Stimulated activated CD4-positive, alpha-beta T cell treated with anti-CD3 and anti-CD28 coated beads, Interleukin-1b, Interleukin-23, amount 100 ng/mL, for 48 hours (primary cell): Measurements from ENCODE around the gene CEPT1.
A peak's percentile ranks its signal among the peaks of the same experiment; 100 is the strongest.
"Not testable (repeated sequence)": the region's sequence is repeated elsewhere in the genome, so short reads cannot be mapped to it uniquely, and the experiment has no call there.

Experiments
- DNase-seq: peaks from one replicate; pipeline ENCODE4 v3.0.0-alpha.2; 2020

The CEPT1 gene

DNA sequence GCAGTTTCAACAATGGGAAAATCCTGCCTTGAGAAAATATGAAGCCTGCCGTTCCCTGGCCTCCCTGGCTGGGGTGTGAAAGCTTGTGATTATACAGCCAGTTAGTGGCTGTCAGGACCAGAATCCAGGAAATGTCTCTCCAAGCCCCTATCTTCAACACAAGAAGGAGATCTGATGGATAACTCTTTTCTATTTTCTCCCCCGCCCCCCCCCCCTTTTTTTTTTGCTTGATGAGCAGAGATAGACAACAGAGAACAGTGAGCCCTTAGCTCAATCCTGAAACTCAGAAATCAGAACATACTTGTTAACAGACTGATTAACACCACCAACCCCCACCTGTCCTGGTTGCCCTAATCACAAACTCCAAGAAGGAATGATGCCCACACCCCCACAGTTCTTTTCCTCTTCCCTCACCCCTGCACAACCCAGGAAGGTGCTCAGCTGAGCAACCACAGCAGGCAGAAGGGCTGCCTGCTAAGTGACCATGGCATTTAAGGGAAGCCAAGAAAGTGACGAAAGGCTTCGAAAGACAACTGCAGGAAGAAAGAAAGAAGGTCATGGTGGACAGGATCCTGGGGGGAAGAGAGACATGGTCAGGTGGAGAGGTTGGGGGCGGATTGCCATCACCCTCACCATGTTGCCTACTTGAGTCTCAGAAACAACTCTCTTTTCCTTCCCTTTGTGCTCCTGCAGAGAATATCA is 72.8 kb downstream of the CEPT1 start:
- DNase-seq = no peak

DNA sequence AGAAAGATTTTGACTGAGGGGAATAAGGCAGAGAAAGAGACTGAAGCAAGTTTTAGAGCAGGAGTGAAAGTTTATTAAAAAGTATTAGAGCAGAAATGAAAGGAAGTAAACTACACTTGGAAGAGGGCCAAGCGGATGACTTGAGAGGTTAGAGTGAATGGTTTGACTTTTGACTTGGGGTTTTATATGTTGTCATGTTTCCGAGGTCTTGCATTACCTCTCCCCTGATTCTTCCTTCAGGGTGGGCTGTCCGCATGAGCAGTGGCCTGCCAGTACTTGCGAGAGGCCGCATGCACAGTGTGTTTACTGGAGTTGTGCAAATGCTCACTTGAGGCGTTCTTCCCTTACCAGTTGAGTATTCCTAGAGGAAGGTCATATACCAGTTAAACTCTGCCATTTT is 73.4 kb downstream of the CEPT1 start:
- no peak for DNase-seq

DNA sequence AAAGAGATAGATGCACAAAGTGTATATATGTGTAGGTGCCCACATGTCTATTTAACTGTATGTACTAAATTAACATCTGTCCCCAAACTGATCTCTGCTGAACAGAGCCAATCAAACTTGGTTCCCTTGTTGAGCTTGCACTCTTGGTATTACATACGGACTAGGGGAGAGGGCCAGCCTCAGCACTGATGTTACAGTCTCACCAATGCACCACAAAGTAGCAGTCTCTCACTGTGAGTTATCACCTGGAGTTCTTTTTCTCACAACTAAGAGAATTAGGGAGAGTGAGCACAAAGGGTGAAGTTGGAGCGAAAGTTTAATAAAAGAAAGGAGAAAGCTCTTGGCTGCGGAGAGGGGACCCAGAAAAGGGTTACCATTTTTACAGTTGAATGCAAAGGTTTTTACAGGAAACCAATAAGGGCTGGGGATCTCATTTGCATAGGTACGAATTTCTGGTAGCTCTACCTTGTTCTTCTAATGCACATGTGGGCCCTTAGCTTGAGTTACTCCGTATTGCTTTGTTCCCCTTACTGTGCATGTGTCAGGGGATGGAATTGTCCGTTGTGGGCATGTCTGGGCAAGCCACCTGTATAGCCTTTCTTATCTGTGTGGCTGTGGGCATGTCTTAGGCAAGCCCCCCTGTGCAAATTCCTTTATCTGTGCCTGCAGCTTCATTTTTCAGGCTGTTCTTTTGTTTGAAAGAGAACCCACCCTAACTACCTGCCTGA is 74.2 kb downstream of the CEPT1 start:
- DNase-seq = no peak

DNA sequence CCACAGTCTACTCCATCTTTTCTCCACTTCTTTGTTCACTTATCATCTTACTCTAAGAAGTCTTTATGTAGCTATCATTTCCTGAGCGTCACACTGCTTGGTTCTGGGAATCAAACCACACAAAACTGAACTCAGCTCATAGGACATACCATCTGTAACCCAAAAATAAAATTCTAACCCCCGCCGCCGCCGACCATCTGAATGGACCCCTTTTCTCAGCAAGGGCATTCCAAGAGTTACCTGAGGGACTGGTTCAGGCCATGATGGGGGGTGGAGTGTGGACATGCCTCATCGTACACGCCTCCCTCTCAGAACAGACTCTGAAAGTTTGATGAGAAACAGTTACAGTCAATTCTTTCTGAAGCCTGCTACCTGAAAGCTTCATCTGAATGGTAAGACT is 74.9 kb downstream of the CEPT1 start:
- peak; percentile 70 for DNase-seq

DNA sequence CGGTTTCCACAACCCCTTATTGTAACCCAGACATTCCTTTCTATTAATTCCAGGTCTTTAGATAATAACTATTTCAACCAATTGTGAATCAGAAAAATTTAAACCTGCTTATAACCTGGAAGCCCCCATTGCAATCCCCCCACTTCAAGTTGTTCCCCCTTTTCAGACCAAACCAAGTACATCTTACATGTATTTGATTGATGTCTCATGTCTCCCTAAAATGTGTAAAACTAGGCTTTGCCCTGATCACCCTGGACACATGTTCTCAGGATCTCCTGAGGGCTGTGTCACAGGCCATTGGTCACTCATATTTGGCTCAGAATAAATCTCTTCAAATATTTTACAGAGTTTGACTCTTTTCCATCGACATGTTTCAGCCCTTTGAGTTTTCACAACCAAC is 75.3 kb downstream of the CEPT1 start:
- DNase-seq = not testable (repeated sequence)

DNA sequence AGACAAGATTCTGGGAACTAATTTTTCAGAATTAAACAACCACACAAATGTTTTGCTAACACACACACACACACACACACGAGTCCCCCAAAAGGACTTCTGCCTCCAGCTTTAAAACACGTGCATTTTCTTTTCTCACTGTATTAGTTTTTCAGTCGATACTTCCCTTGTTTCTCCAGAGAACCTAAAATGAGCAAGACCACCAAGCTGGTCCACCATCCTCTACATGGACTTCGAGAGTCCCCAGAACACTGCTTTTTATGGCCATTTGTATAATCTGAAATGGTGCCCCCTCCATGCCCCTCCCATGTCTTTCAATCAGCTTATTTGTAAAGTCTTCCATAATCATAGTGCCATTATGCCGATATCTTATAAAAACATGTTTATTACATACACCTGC is 76.7 kb downstream of the CEPT1 start:
- DNase-seq = no peak

DNA sequence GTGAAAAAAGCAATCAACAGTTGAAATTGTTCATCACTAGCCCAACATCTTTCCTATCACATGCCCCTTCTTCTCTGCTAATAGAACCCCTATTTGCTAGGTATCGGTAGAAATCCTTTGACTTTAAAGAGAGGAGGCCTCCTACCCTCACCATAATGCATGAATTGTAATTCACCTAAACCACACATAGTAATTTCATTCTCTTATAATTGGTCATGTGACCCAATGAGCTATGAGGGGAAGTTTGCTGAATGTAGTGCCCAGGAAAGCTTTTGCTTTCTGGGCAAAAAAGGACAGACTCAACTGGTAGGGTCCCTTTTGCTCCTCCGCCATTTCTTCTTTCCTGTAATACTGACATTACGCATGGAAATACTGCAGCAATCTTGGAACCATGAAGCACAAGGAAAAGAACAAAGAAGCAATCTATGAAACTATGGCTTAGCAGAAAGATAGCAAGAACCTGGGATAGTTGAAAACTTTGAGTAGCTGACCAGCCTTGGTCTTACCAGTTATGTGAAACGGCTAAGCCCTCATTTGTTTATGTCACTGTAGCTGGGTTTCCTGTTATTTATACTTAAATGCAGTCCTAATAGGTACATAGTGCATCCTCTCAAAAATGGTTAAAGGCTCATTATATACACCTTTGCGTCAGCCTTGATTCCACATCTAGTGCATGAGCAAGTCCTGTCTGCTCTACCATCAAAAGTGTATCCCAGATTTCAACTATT is 77.3 kb downstream of the CEPT1 start:
- DNase-seq = no peak

DNA sequence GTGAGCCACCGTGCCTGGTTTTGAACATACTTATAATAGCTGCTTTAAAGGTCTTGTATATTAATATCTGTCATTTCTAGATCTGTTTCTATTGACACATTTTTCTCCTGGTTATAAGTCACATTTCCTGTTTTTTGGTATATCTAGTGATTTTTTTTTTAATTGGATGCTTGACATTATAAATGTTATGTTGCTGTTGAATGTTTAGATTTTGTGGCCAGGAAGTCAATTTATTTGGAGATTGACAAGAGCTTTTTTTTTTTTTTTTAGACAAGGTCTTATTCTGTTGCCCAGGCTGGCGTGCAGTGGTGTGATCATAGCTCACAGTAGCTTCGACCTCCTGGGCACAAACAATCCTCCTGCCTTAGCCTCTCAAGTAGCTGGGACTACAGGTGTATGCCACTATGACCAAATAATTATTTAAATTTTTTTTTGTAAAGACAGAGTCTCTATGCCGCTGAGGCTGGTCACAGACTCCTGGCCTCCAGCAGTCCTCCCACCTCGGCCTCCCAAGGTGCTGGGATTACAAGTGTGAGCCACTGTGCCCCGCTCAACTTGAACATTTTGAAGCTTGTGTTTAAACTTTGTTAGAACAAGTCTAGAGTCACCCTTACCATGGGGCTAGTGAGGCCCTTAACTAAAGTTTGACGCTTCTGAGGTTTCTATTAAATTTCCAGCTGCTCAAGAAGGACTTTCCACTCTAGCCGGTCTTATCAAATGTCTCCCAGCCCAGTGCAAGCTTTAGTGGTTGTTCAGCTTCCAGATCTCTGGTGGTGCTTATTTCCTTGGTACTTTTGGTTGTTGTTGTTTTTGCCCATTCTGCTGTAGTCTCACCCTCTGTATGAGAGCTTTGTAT is 78.9 kb downstream of the CEPT1 start:
- no peak for DNase-seq

DNA sequence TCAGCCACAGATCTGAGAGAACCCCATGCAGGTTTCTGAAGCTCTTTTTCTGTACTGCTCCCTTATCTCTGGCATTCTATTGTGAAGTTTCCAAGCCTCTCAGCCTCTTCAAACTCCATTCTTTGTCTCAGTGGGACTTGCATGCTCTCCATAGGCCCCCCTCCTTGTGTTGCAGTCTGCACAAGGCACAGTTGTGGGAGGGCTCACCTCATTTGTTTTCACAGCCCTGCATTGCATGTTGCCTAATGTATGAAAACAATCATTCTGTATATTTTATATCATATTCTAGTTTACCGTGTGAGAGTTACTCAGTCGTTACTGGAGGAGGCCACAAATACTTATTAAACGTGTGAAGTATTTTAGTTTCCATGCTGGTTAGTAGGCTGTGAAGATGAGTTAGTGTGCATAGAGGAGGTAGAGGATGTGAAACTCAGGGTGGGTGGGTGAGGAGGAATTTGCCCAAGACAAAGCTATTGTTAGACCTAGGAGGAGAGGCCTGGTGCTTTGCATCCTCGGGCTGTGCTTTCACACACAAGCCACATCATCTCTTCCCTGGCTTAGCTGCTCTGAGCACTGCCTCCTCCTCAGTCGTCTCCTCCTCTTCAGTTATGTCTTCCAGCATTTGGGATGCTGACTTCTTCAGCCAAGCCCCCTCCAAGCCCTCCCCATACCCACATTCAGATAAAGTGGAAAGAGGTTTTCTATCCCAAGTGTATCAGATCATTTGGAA is 79.7 kb downstream of the CEPT1 start:
- peak; percentile 72 for DNase-seq

DNA sequence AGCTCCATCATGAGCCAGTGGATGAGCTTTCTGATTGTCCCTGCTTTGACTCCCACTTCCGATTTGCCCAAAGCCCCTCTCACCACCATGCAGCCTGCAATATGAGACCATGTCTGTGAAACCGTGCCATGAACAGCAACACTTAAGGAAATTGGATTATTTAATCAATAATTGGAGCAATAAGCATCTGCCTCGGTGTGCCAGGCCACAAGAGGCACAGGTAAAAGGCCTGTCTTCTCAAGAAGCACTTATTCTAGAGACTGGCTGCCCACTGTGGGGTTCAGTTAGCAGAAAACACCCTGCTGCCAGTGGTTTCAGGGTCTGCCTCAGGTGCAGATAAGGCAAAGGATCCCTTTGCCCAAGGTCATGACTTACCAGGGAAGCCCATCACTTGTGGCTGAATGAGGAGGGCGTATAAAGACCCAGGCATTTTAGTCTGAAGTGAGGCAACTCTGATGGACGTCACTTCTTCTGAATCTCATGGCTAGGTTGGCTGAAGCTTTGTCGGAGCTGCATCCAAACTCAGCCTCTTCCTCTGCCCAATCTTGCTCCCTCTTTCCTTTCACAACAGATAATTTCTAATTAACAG is 80.4 kb downstream of the CEPT1 start:
- no peak for DNase-seq

DNA sequence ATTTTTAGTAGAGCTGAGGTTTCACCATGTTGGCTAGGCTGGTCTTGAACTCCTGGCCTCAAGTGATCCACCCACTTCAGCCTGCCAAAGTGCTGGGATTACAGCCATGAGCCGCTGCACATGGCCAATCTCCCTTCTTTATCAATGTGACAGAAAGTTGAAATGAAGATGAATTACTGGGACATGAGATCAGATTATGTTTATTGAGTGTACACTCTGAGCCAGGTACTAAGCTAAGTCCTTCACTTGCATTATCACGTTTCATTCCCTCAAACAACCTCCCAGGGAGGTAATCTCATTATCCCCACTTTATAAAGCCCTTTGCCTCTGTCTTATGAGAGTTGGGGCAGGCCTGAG is 81.2 kb downstream of the CEPT1 start:
- DNase-seq = no peak

DNA sequence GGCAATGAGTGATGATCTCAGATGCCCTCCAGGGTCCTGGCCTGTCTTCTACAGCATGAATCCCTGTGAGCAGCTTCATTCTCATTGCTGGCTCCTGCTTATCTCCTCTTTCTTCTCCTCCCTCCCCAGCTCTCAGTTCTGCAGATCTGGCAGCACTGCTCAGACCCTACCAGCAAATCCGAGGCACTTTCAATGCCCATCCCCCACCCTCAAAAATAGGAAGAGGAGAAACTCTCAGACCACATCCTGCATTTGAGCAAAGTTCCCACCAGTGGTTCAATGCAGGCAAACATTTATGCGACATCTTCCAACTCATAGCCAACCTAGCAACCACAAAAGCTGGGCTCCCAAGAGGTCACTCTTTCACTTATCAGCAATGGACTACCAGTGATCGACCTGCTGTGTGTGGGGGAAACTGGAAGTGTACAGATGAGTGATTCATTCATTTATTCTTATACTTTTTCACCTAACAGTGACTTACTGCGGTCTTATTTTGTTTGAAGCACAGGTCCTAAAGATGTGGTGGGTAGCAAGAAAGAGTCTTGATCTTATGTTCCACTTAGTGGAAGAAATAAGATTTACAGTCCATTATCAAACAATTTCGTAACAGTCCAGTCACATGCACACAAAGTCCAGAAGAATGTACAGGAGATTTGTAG is 81.7 kb downstream of the CEPT1 start:
- peak; percentile 67 for DNase-seq

DNA sequence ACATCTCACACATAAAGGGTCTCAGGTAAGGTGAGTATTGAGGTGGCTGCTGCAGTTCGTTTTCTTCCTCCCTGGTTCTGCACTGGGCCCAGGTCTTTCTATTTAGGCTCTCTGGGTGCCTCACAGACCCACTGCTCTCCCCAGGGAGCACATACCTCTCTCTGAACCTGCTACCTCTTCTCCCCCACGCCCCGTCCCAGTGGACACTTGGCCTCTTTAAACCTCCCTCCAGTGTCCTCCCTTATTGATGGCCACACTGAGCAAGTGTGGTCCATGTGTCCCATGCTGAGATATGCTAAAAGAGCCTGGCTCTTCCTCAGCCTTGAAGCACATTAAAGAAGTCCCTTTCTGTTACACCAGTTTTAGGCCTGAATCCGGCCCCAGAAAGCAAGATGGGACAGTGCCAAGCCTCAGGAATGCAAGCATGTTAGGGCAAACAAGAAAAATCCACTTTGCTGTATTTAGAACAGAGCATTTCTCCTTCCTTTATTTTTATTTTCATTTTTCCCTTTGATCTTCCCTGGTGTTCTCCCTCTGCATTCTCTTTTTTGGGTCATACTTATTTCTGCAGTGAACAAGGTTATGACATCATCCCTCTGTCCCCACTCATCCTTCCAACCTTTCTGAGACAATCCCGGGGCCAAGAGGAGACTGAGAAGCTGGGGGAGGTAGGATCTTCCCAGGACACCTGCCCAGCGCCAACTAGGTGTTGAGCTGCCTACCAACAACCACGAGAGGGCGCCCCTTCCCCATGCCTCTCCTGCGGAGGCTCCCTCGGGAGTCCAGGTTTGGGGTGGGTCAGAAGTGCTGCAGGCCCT is 82.5 kb downstream of the CEPT1 start:
- DNase-seq = peak; percentile 74

DNA sequence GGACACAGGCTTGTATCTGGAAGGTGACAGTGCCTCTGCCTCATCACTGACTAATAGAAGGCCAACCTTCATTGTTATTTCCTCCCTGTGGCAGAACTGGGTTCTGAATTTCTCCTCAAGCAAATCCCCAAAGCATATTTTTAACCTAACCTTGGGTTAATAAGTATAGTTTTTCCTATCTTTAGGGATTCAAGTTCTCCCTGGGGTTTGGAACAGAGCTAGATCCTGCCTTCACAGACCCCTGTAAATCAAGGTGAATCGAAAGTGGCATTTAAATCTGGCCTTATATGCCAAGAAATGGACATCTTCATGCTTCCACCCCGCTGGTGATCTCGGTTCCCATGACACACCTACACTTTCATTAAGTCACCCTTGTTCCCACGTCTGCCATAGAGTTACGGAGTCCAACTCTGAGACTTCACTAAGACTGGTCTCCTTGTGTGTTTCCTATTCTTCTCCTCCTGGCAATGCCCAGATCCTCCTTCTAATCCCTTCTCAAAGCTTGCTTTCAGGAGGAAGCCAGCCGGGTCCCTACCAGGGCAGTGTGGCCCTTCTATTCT is 83.2 kb downstream of the CEPT1 start:
- no peak for DNase-seq

DNA sequence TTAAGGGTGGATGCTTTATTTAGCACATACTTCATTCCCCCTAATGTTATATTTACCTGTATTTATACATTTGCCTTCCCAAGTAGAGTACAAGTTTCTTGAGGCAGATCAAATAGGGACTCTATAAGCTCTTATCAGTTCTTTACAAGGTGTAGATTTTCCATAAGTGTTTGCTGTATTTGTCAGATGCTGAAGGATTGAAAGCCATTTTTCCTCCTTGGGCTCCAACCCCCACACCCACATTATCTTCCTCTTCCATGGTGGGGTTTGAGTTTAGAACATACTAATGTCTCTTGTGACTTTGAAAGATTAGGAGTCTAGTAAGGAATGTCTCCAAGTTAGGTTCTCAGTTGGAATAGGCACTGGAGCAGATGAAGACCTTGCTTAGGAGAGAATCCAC is 85.1 kb downstream of the CEPT1 start:
- no peak for DNase-seq

DNA sequence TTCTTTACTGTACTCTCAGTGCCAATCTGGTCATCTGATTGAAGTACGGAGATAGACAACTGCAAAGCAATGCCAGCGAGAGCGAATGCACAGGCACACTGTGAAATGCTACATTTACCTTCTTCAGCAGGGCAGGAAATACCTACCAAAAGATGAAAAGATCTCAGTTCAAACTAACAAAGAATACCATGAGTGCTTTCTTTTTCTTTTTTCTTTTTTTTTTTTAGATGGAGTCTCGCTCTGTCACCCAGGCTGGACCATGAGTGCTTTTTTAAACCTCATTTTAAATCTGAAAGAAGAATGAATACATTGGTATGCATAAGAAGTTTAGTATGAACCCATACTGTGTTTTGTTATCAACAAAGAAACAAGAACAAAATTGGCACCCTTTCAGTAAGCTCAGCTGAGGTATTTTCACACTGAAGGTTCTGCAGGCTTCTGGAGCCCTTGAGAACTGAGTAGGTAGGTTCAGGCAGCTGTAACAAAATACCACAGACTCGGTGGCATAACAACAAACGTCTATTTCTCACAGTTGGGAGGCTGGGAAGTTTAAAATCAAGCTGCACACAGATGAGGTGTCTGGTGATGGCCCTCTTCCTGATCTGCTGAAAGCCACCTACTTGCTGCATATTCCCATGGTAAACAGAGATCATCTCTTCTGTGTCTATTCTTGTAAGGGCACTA is 85.8 kb downstream of the CEPT1 start:
- no peak for DNase-seq

DNA sequence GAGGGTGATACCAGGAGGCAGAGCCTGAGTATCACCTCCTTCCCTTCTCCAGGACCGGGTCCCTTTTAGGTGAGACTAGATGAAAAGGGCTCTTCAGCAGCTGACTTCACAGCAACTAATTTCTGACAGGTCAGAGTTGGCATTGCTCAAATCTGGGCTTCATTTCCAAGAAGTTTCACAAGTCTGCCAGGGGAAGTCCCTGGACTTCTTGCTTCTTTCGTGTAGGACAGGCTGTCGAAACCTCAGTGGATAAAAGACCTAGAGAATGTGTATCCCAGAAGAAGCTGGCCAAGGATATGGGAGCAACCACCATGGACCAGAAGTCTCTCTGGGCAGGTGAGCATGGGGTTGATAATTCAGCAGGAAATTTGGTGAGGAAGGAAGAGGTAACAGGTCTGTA is 87.4 kb downstream of the CEPT1 start, which contains the start of gene CHI3L2:
TSS of gene CHI3L2 (plus strand) at position 280 of the 400 bp plus-strand sequence. CDS start at position 297, 17 bp downstream.
- DNase-seq = no peak

DNA sequence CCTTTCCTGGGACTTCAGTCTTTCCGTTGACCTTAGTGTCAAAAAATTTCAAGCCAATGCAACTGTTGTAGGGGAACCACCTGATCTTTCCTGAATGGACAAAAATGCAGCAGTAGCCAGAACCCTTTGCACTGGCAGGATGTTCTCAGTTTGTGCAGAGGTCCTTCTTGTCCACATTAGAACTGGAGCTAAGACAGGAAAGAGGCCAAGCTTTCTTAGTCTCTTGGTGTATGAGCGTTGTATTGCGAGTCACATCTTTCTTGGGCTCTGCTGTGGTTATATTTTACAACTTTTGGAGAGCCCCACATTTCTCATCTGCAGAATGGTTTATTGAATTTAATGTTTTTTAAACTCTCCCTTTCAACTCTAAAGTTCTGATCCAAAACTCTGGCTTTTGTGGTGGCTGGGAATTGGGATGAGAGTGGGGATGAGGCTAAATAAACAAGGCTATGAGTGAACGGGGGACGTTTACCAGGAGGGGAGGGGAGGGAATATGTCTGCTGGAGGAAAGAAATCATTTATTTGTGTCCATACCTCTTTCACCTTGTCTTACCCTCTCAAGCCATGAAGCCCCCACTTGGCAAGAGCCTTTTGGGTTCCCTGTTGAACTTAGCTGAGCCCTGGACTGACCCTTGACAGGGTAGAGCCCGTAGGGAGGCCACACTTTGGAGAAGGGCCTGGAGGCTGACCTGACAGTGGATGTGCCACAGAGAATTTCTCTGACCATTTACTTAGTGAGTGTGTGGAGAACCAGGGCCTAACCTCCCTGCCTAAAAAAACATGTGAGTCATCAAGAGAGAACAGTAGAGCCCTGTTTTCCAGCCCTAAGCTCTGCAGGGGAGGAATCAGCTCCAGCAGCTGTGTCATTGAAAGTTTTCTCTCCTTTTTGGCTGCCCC is 88.1 kb downstream of the CEPT1 start:
- DNase-seq = no peak
